ENCODE measurements around the gene TCAF1. TPM values are rescaled to one million over a fixed set of nuclear protein-coding genes. Genes with fewer than 3 reads are reported as not detected.

TCAF1 gene
- total RNA-seq, 2 donors from 2014 or later: 28.4 to 28.6 TPM

GRCh38 chr7:143929224-143929920 is 27.4 kb upstream of the TCAF1 start:
- H3K9me3 ChIP-seq: no peaks in the 10 kb centered on the region
- no peak for TF ChIP-seq CTCF (IDR thresholded peaks at IDR 0.05)
- peaks cover 0 to 1% of the 10 kb centered on the region in 2 donors for H3K4me1 ChIP-seq (ENCODE audit: control insufficient read depth in 1 of 2, low read depth in 2 of 2)
- no peak for ATAC-seq (ENCODE audit: insufficient number of reproducible peaks, low FRiP score, low read depth)
- no peak for DNase-seq (ENCODE audit: low spot score)
- H3K36me3 ChIP-seq: no peaks in the 10 kb centered on the region
- no peaks in the 10 kb centered on the region for H3K27me3 ChIP-seq (replicated peaks; ENCODE audit: insufficient read depth)
- H3K4me3 ChIP-seq: no peak overlapping the region
- H3K27ac ChIP-seq: no peak overlapping the region

GRCh38 chr7:143924851-143925250 is 22.9 kb upstream of the TCAF1 start:
- no peaks in the 10 kb centered on the region for H3K9me3 ChIP-seq
- H3K27me3 ChIP-seq (replicated peaks; ENCODE audit: insufficient read depth): no peaks in the 10 kb centered on the region
- no peak for TF ChIP-seq CTCF (IDR thresholded peaks at IDR 0.05)
- no peak overlapping the region for H3K27ac ChIP-seq
- no peaks in the 10 kb centered on the region for H3K36me3 ChIP-seq
- DNase-seq (ENCODE audit: low spot score): no peak
- H3K4me1 ChIP-seq (ENCODE audit: control insufficient read depth in 1 of 2, low read depth in 2 of 2): no peaks in the 10 kb centered on the region
- no peak overlapping the region for H3K4me3 ChIP-seq
- ATAC-seq (ENCODE audit: insufficient number of reproducible peaks, low FRiP score, low read depth): no peak

- Histone ChIP-seq H3K9me3 (no peaks in the 10 kb centered on the region), H3K4me3 (no peak overlapping the region), H3K27me3 (replicated peaks; ENCODE audit: insufficient read depth) (no peaks in the 10 kb centered on the region), H3K27ac (no peak overlapping the region), H3K36me3 (no peaks in the 10 kb centered on the region), H3K4me1 (ENCODE audit: control insufficient read depth in 1 of 2, low read depth in 2 of 2) (peaks cover 0 to 2% of the 10 kb centered on the region in 2 donors)
- DNase-seq (ENCODE audit: low spot score): no peak
- ATAC-seq (ENCODE audit: insufficient number of reproducible peaks, low FRiP score, low read depth): no peak
- no peak for TF ChIP-seq CTCF (IDR thresholded peaks at IDR 0.05)
Measured at GRCh38 chr7:143914938-143915652, 13.1 kb upstream of the TCAF1 start.

- TF ChIP-seq CTCF (IDR thresholded peaks at IDR 0.05): no peak
- Histone ChIP-seq H3K4me3 (no peak overlapping the region), H3K4me1 (ENCODE audit: control insufficient read depth in 1 of 2, low read depth in 2 of 2) (peaks cover 0 to 3% of the 10 kb centered on the region in 2 donors), H3K9me3 (no peaks in the 10 kb centered on the region), H3K36me3 (no peaks in the 10 kb centered on the region), H3K27ac (no peak overlapping the region), H3K27me3 (replicated peaks; ENCODE audit: insufficient read depth) (no peaks in the 10 kb centered on the region)
- no peak for DNase-seq (ENCODE audit: low spot score)
- no peak for ATAC-seq (ENCODE audit: insufficient number of reproducible peaks, low FRiP score, low read depth)
Measured at GRCh38 chr7:143913945-143914615, 12.1 kb upstream of the TCAF1 start.

Measured in thoracic aorta (tissue), 2 donors.